SK-N-SH (cell line): ENCODE results near the gene CR1L. TPM values are rescaled to one million over a fixed set of nuclear protein-coding genes. Genes with fewer than 3 reads are reported as not detected.

Experiments
- CTCF ChIA-PET: fragments of 300-600, 350-600 bp; formaldehyde crosslinking; extraction: SDS; loops from one replicate; lab custom pipeline; 2021; lab: Yijun Ruan, JAX
- POLR2A ChIA-PET: fragments of 350-600 bp; sonication (Branson Sonifier 250); formaldehyde crosslinking; extraction: SDS; loops from one replicate; lab custom pipeline; 2020; ENCODE audit warnings: antibody characterized with exemption, inconsistent platforms; lab: Yijun Ruan, JAX
- DNase-seq: peaks from one replicate; pipeline ENCODE4 v3.0.0; 2012
- H2AFZ ChIP-seq: fragments of 200-600 bp; sonication (generic); 2 replicates; pipeline ENCODE4 v1.8.1; 2016; ENCODE audit warnings: antibody characterized with exemption, mild to moderate bottlenecking, low read depth
- H3F3A ChIP-seq: fragments of 200-600 bp; sonication (generic); replicated peaks from 2 replicates; pipeline ENCODE3; 2016; ENCODE audit warnings: antibody characterized with exemption, mild to moderate bottlenecking; ENCODE audit not compliant: insufficient read depth
- H3K27ac ChIP-seq, 2 experiments: fragments of 200-500 bp in 1 of 2; fragments of 200-600 bp in 1 of 2; sonication (Bioruptor generic) in 1 of 2; sonication (generic), shearing (Covaris generic) in 1 of 2; 2 replicates each; pipeline versions ENCODE4 v1.5.1 to v1.6.1; 2014 to 2016; ENCODE audit warnings: low read depth in 2 of 2, inconsistent platforms in 1 of 2, low read length in 1 of 2, mild to moderate bottlenecking in 1 of 2, mixed read lengths in 1 of 2
- H3K27me3 ChIP-seq: fragments of 200-600 bp; sonication (generic), shearing (Covaris generic); 2 replicates; pipeline ENCODE4 v1.6.1; 2016; ENCODE audit warnings: mixed run types; ENCODE audit not compliant: insufficient read depth
- H3K36me3 ChIP-seq, 2 experiments: fragments of 200-500 bp in 1 of 2; fragments of 200-600 bp in 1 of 2; sonication (Bioruptor generic) in 1 of 2; sonication (generic) in 1 of 2; replicated peaks in 1 of 2; 2 replicates each; pipeline versions ENCODE3 to v1.5.1; 2014 to 2016; ENCODE audit warnings: low read length in 1 of 2, mild to moderate bottlenecking in 1 of 2; ENCODE audit not compliant: insufficient read depth in 2 of 2, control insufficient read depth in 1 of 2
- H3K4me1 ChIP-seq, 2 experiments: fragments of 200-500 bp in 1 of 2; fragments of 200-600 bp in 1 of 2; sonication (Bioruptor generic) in 1 of 2; sonication (generic), shearing (Covaris generic) in 1 of 2; 2 replicates each; pipeline versions ENCODE4 v1.5.1 to v1.6.1; 2014 to 2016; ENCODE audit warnings: low read depth in 1 of 2, low read length in 1 of 2, mixed run types in 1 of 2; ENCODE audit not compliant: insufficient read depth in 2 of 2, control insufficient read depth in 1 of 2
- H3K4me2 ChIP-seq: fragments of 200-600 bp; sonication (generic), shearing (Covaris generic); 2 replicates; pipeline ENCODE4 v1.6.1; 2017; ENCODE audit warnings: mixed run types
- H3K4me3 ChIP-seq, 2 experiments: fragments of 200-500 bp in 1 of 2; fragments of 200-600 bp in 1 of 2; sonication (Bioruptor generic) in 1 of 2; sonication (generic), shearing (Covaris generic) in 1 of 2; 2 replicates each; pipeline versions ENCODE4 v1.5.1 to v1.8.1; 2014 to 2016; ENCODE audit warnings: low read depth in 2 of 2, inconsistent platforms in 1 of 2, low read length in 1 of 2, mild to moderate bottlenecking in 1 of 2, mixed read lengths in 1 of 2, moderate library complexity in 1 of 2
- H3K79me2 ChIP-seq: fragments of 200-600 bp; sonication (generic); 2 replicates; pipeline ENCODE4 v1.8.1; 2017; ENCODE audit warnings: mild to moderate bottlenecking; ENCODE audit not compliant: insufficient read depth
- H3K9ac ChIP-seq: fragments of 200-600 bp; sonication (generic); 2 replicates; pipeline ENCODE4 v1.6.1; 2017; ENCODE audit warnings: mixed run types
- H3K9me2 ChIP-seq: fragments of 200-600 bp; sonication (generic); 2 replicates; pipeline ENCODE4 v1.6.1; 2017; ENCODE audit warnings: mixed run types
- H3K9me3 ChIP-seq: fragments of 200-600 bp; sonication (generic); 2 replicates; pipeline ENCODE4 v1.6.1; 2017; ENCODE audit warnings: mixed run types, mild to moderate bottlenecking, moderate library complexity
- H4K20me1 ChIP-seq: fragments of 200-600 bp; sonication (generic); 2 replicates; pipeline ENCODE4 v1.6.1; 2017; ENCODE audit warnings: mild to moderate bottlenecking, mixed run types; ENCODE audit not compliant: insufficient read depth
- ELF1 ChIP-seq: IDR thresholded peaks from 2 replicates; pipeline ENCODE4 v1.4.0; 2012
- FOSL2 ChIP-seq: IDR thresholded peaks from 2 replicates; pipeline ENCODE4 v1.4.0; 2012; ENCODE audit warnings: low read depth, mild to moderate bottlenecking, moderate library complexity, borderline replicate concordance
- FOXJ3 ChIP-seq: sonication (generic); formaldehyde crosslinking; IDR thresholded peaks from 2 replicates; pipeline ENCODE4 v1.5.1; 2020; ENCODE audit warnings: mild to moderate bottlenecking, missing genetic modification reagents
- GABPA ChIP-seq: IDR thresholded peaks from 2 replicates; pipeline ENCODE4 v1.4.0; 2012; ENCODE audit warnings: low read depth, mild to moderate bottlenecking
- GATA2 ChIP-seq: sonication (generic); formaldehyde crosslinking; IDR thresholded peaks from 2 replicates; pipeline ENCODE4 v1.5.0; 2020; ENCODE audit warnings: mild to moderate bottlenecking, missing genetic modification reagents
- JUND ChIP-seq: IDR thresholded peaks from 2 replicates; pipeline ENCODE4 v1.4.0; 2012
- MXI1 ChIP-seq: IDR thresholded peaks from 2 replicates; pipeline ENCODE4 v1.6.1; 2012; ENCODE audit warnings: mild to moderate bottlenecking, low read depth, low read length, improper control_type of control experiment
- NFIC ChIP-seq: IDR thresholded peaks from 2 replicates; pipeline ENCODE4 v1.4.0; 2012; ENCODE audit warnings: borderline replicate concordance
- NRF1 ChIP-seq: IDR thresholded peaks from 2 replicates; pipeline ENCODE4 v1.6.1; 2012; ENCODE audit warnings: low read depth, mild to moderate bottlenecking, low read length
- POLR2AphosphoS5 ChIP-seq: IDR thresholded peaks from 2 replicates; pipeline ENCODE4 v1.6.1; 2012; ENCODE audit warnings: low read depth, low read length
- RCOR1 ChIP-seq: fragments of 150-350 bp; IDR thresholded peaks from 2 replicates; pipeline ENCODE4 v1.6.1; 2017; ENCODE audit warnings: antibody characterized with exemption, low read length
- RXRA ChIP-seq: IDR thresholded peaks from 2 replicates; pipeline ENCODE4 v1.4.0; 2012; ENCODE audit warnings: low read depth, mild to moderate bottlenecking, borderline replicate concordance
- TCF12 ChIP-seq: IDR thresholded peaks from 2 replicates; pipeline ENCODE4 v1.4.0; 2012
- TEAD4 ChIP-seq: IDR thresholded peaks from 2 replicates; pipeline ENCODE4 v1.4.0; 2012; ENCODE audit warnings: mild to moderate bottlenecking, borderline replicate concordance; ENCODE audit not compliant: insufficient read depth
- YY1 ChIP-seq: IDR thresholded peaks from 2 replicates; pipeline ENCODE4 v1.4.0; 2012; ENCODE audit warnings: low read depth, mild to moderate bottlenecking
- WGBS: methylation state at CpG from one replicate; pipeline ENCODE4 v1.1.6; 2017; ENCODE audit warnings: low lambda C conversion rate; 5-methylcytosine and 5-hydroxymethylcytosine counted together
- polyA plus RNA-seq, 3 experiments: library from polyadenylated mRNA; depleted of rRNA; stranded (reverse); fragments of >200 nt; gene quantifications; 2 replicates each; pipeline ENCODE4 v1.2.3, GENCODE V29; 2012
- TF ChIP-seq, protein P1 (sequence below): IDR thresholded peaks from 2 replicates; pipeline ENCODE4 v1.4.0; 2012; ENCODE audit warnings: low read depth
- TF ChIP-seq, protein P2 (sequence below): fragments of 150-350 bp; IDR thresholded peaks from 2 replicates; pipeline ENCODE4 v1.6.1; 2016; ENCODE audit warnings: mild to moderate bottlenecking, low read depth, low read length
- TF ChIP-seq, protein P3 (sequence below): fragments of 150-350 bp; IDR thresholded peaks from 2 replicates; pipeline ENCODE4 v1.6.1; 2017; ENCODE audit warnings: antibody characterized with exemption, low read length, low read depth, borderline replicate concordance
- TF ChIP-seq, protein P4 (sequence below): IDR thresholded peaks from 2 replicates; pipeline ENCODE4 v1.4.0; 2012; ENCODE audit warnings: low read depth, borderline replicate concordance

CR1L gene
- polyA plus RNA-seq, 1 of the 3 experiments (the other 2 are of a cell fraction) = not detected

- no peaks in the 10 kb centered on the region for H3K9me2 ChIP-seq
- peaks cover 22% of the 10 kb centered on the region for H4K20me1 ChIP-seq
- peak overlapping the region; percentile 79 for H3K4me2 ChIP-seq
- peaks cover 0 to 9% of the 10 kb centered on the region in 2 experiments for H3K36me3 ChIP-seq
- peaks cover 17 to 20% of the 10 kb centered on the region in 2 experiments; a peak in 3 of 4 replicates for H3K4me1 ChIP-seq
- 2% methylated on average over 13 of the region's 30 CpGs for WGBS
- peak overlapping the region; percentile 72 to 93; a peak in 3 of 4 replicates for H3K27ac ChIP-seq
- peak overlapping the region; percentile 75 for H3K9ac ChIP-seq
- no peaks in the 10 kb centered on the region for H3K27me3 ChIP-seq
- H3K9me3 ChIP-seq = no peaks in the 10 kb centered on the region
- H3K79me2 ChIP-seq = peaks cover 49% of the 10 kb centered on the region
- H3F3A ChIP-seq = no peaks in the 10 kb centered on the region
- H3K4me3 ChIP-seq = peak overlapping the region; percentile 87 to 99
- peak overlapping the region; percentile 97 for H2AFZ ChIP-seq
- peak; percentile 28 for DNase-seq
- CTCF ChIA-PET = interaction anchor here (0.6 to 5.8 kb wide), 4 partner anchors 11 to 211 kb away, joined by 3 to 35 read pairs (median 4); no protein-coding TSS in a partner anchor
- TF ChIP-seq FOSL2 = no peak
- TF ChIP-seq, protein P1, sequence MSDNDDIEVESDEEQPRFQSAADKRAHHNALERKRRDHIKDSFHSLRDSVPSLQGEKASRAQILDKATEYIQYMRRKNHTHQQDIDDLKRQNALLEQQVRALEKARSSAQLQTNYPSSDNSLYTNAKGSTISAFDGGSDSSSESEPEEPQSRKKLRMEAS = 0 out of 2 replicates have a peak, but pooled peaks have one; percentile 45
- peak; percentile 32; the same call in 1 of the 2 replicates for TF ChIP-seq MXI1
- TF ChIP-seq, all 33 proteins: peak for 2
- POLR2A ChIA-PET = interaction anchor here (1.0 kb wide), 1 partner anchor 45 kb away, joined by 3 read pairs; no protein-coding TSS in a partner anchor
These were observed 107.6 kb downstream of the CR1L start for GRCh38 chr1:207752456-207752998.

- no peaks in the 10 kb centered on the region for H3K9me2 ChIP-seq
- no peak overlapping the region; the same call in 1 of the 2 replicates for H3K9ac ChIP-seq
- ChIA-PET CTCF (interaction anchor here (0.9 to 5.8 kb wide), 3 partner anchors 10 to 44 kb away, joined by 4 to 35 read pairs (median 4); no protein-coding TSS in a partner anchor), POLR2A (no interaction called here)
- peaks cover 17 to 20% of the 10 kb centered on the region in 2 experiments; a peak in 3 of 4 replicates for H3K4me1 ChIP-seq
- WGBS = 76% methylated on average over 7 of the region's 7 CpGs
- H3F3A ChIP-seq = no peaks in the 10 kb centered on the region
- peaks cover 2 to 20% of the 10 kb centered on the region in 2 experiments for H3K36me3 ChIP-seq
- H3K9me3 ChIP-seq = no peaks in the 10 kb centered on the region
- H3K4me3 ChIP-seq = peak overlapping the region; percentile 87 to 99; a peak in 2 of 4 replicates
- no peak for DNase-seq
- H2AFZ ChIP-seq = no peak overlapping the region
- H3K79me2 ChIP-seq = peaks cover 49% of the 10 kb centered on the region
- H3K27me3 ChIP-seq = no peaks in the 10 kb centered on the region
- no peak overlapping the region; a peak in 1 of 4 replicates for H3K27ac ChIP-seq
- H3K4me2 ChIP-seq = peak overlapping the region; percentile 79
- no peak for TF ChIP-seq RXRA
- TF ChIP-seq, protein P2, sequence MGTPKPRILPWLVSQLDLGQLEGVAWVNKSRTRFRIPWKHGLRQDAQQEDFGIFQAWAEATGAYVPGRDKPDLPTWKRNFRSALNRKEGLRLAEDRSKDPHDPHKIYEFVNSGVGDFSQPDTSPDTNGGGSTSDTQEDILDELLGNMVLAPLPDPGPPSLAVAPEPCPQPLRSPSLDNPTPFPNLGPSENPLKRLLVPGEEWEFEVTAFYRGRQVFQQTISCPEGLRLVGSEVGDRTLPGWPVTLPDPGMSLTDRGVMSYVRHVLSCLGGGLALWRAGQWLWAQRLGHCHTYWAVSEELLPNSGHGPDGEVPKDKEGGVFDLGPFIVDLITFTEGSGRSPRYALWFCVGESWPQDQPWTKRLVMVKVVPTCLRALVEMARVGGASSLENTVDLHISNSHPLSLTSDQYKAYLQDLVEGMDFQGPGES = no peak
- TF ChIP-seq, protein P1 = no peak
- no peak for TF ChIP-seq NRF1
- no peak for TF ChIP-seq TEAD4
- no peak for TF ChIP-seq ELF1
- TF ChIP-seq FOXJ3 = no peak
- TF ChIP-seq MXI1 = no peak
- no peak for TF ChIP-seq RCOR1
- TF ChIP-seq YY1 = no peak
- TF ChIP-seq, protein P3, sequence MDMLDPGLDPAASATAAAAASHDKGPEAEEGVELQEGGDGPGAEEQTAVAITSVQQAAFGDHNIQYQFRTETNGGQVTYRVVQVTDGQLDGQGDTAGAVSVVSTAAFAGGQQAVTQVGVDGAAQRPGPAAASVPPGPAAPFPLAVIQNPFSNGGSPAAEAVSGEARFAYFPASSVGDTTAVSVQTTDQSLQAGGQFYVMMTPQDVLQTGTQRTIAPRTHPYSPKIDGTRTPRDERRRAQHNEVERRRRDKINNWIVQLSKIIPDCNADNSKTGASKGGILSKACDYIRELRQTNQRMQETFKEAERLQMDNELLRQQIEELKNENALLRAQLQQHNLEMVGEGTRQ = no peak
- TF ChIP-seq, protein P4, sequence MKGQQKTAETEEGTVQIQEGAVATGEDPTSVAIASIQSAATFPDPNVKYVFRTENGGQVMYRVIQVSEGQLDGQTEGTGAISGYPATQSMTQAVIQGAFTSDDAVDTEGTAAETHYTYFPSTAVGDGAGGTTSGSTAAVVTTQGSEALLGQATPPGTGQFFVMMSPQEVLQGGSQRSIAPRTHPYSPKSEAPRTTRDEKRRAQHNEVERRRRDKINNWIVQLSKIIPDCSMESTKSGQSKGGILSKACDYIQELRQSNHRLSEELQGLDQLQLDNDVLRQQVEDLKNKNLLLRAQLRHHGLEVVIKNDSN = no peak
- TF ChIP-seq POLR2AphosphoS5 = no peak
- TF ChIP-seq GATA2 (CRISPR knock-in tag) = no peak
- no peak for TF ChIP-seq GABPA
- no peak for TF ChIP-seq NFIC
- no peak for TF ChIP-seq TCF12
- no peak for TF ChIP-seq JUND
- peaks cover 22% of the 10 kb centered on the region for H4K20me1 ChIP-seq
These were observed 108.7 kb downstream of the CR1L start for GRCh38 chr1:207753611-207754010.
